SK-N-MC (cell line): ENCODE data around the gene ERVK3-1.
"Not testable (repeated sequence)": the region's sequence is repeated elsewhere in the genome, so short reads cannot be mapped to it uniquely, and the experiment has no call there.

Experiments
- DNase-seq: peaks from one replicate; pipeline ENCODE4 v3.0.0-alpha.2; 2011; ENCODE audit warnings: low read depth, low spot score
- H3K27ac ChIP-seq: fragments of 200-600 bp; sonication (generic); 2 replicates; pipeline ENCODE4 v1.5.1; 2016; ENCODE audit warnings: mixed run types
- H3K36me3 ChIP-seq: fragments of 200-600 bp; sonication (generic); 2 replicates; pipeline ENCODE4 v1.6.1; 2017; ENCODE audit warnings: antibody characterized with exemption, low read length, mixed read lengths; ENCODE audit not compliant: insufficient read depth
- H3K4me3 ChIP-seq: fragments of 200-600 bp; sonication (generic); 2 replicates; pipeline ENCODE4 v1.5.1; 2016
- H3K9ac ChIP-seq: fragments of 200-600 bp; sonication (generic); 2 replicates; pipeline ENCODE4 v1.8.0; 2017; ENCODE audit warnings: mixed run types, mixed read lengths; ENCODE audit not compliant: insufficient read length
- H3K9me3 ChIP-seq: fragments of 200-600 bp; sonication (generic); 2 replicates; pipeline ENCODE4 v1.6.1; 2017; ENCODE audit warnings: low read depth, mild to moderate bottlenecking, antibody characterized with exemption, low read length, moderate library complexity, mixed read lengths
- EZH2 ChIP-seq: fragments of 200-600 bp; sonication (generic); IDR thresholded peaks from one replicate; pipeline ENCODE4 v1.6.1; 2017; ENCODE audit warnings: antibody characterized with exemption
- FOXP2 ChIP-seq: optimal IDR thresholded peaks from 2 replicates; pipeline ENCODE3; 2011; ENCODE audit warnings: mild to moderate bottlenecking, moderate library complexity; ENCODE audit not compliant: insufficient read depth; ENCODE audit errors: extremely low read length, control extremely low read depth
- POLR2AphosphoS5 ChIP-seq: IDR thresholded peaks from 2 replicates; pipeline ENCODE4 v1.6.1; 2012; ENCODE audit warnings: mild to moderate bottlenecking, low read depth, low read length, borderline replicate concordance

Gene ERVK3-1, protein sequence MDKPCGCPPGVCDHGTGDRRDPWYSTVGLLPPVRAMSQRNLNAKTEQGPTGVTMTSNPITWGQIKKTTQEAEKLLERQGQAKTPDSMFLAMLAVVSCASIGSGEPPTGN

DNA sequence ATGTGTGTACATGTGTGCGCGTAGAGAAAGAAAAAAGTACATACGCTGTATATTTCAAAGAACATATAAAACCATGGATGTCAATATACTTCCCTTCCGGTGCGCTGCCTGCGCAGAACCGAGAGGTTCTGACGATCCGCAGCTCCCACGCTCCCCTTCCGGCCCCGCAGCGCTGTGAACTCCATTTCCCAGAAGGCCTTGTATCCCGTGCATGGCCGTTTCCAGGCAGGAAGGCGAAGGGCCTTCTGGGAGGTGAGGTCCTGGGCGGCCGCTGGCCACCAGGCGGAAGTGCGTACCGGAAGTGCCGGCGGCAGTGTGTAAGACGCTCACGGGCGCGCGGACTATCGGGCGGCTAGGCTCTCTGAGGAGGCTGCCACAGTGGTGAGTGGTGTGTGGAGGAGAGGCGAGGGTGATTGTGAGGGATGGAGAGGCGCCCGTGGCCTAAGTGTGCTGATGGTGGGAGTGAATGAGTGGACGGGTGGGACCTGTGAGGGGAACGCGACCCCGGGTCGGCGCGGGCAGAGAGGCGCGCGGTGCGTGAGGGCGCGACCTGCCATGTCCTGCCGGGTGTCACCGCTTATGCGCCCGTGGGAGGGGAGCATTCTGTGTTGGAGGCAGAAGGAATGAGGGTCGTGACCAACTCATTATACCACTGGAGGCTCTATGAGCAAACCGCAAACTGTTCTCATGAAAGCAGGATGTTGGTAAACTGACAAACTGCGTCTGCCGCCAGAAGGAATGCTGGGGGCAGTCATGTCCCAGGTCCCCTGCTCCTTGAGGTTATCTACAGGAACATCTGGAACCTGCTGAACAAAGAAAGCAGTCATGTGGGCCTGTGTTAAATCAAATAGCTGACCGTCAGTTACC, at the start of gene ERVK3-1:
TSS of gene ERVK3-1 (plus strand) at position 313 of the 867 bp plus-strand sequence. CDS start 6,792 bp downstream, outside the sequence.
- no peak for TF ChIP-seq FOXP2
- no peak for TF ChIP-seq EZH2
- TF ChIP-seq POLR2AphosphoS5: peak; percentile 94
- peak within 1 kb of the TSS; percentile 88 for H3K9ac ChIP-seq
- H3K4me3 ChIP-seq: peak within 1 kb of the TSS; percentile 97
- peak; percentile 78 for DNase-seq
- peak within 1 kb of the TSS; percentile 78 for H3K27ac ChIP-seq
- peaks cover 54% of the 10 kb centered on the region for H3K36me3 ChIP-seq
- no peaks in the 10 kb centered on the region for H3K9me3 ChIP-seq

DNA sequence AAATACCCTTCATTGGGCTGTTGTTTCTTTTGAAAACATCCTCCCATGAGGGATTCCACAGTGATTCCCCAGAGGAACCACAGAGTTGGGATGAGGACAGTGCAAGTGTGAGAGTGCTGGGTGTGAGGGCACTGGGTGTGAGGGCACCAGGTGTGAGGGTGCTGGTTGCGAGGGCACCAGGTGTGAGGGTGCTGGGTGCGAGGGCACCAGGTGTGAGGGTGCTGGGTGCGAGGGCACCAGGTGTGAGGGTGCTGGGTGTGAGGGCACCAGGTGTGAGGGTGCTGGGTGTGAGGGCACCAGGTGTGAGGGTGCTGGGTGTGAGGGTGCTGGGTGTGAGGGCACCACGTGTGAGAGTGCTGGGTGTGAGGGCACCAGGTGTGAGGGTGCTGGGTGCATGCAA, 46.9 kb upstream of the ERVK3-1 start:
- peaks cover 37% of the 10 kb centered on the region for H3K9me3 ChIP-seq
- peaks cover 16% of the 10 kb centered on the region for H3K36me3 ChIP-seq
- H3K27ac ChIP-seq, H3K9ac ChIP-seq, DNase-seq, H3K4me3 ChIP-seq: not testable (repeated sequence)

DNA sequence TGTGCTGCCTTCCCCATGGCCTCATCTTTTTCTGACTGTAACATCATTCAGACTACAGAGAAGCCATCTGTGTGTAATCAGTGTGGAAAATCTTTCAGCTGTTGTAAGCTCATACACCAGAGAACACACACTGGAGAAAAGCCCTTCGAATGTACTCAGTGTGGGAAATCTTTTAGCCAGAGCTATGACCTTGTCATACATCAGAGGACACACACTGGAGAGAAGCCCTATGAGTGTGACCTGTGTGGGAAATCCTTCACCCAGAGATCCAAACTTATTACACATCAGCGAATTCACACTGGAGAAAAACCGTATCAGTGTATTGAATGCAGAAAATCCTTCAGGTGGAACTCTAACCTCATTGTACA, 43.6 kb upstream of the ERVK3-1 start:
- no peak for DNase-seq
- Histone ChIP-seq H3K9me3 (peaks cover 35% of the 10 kb centered on the region), H3K27ac (no peak overlapping the region), H3K9ac (no peak overlapping the region), H3K36me3 (peaks cover 22% of the 10 kb centered on the region), H3K4me3 (no peak overlapping the region)
- TF ChIP-seq POLR2AphosphoS5 (0 out of 2 replicates have a peak, but pooled peaks have one; percentile 15), EZH2 (no peak), FOXP2 (no peak)

DNA sequence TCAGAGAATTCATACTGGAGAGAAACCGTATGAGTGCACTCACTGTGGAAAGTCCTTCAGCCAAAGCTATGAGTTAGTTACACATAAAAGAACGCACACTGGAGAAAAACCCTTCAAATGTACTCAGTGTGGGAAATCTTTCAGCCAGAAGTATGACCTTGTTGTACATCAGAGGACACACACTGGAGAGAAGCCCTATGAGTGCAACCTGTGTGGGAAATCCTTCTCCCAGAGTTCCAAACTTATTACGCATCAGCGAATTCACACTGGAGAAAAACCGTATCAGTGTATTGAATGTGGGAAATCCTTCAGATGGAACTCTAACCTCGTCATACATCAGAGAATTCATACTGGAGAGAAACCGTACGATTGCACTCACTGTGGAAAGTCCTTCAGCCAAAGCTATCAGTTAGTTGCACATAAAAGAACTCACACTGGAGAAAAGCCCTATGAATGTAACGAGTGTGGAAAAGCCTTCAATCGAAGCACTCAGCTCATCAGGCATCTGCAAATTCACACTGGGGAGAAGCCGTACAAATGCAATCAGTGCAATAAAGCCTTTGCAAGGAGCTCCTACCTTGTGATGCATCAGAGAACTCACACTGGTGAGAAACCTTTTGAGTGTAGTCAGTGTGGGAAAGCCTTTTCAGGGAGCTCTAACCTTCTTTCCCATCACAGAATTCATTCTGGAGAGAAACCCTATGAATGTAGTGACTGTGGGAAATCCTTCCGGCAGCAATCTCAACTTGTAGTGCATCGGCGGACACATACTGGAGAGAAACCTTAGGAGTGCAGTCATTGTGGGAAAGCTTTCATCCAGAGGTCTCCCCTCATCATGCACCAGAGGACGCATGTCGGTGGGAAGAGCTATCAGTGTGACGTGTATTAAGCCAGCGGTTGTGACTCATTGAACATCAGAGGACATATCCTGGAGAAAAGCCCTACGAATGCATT, 42.9 kb upstream of the ERVK3-1 start:
- peaks cover 39% of the 10 kb centered on the region for H3K9me3 ChIP-seq
- no peak overlapping the region for H3K27ac ChIP-seq
- H3K9ac ChIP-seq: no peak overlapping the region
- no peak for DNase-seq
- peaks cover 22% of the 10 kb centered on the region for H3K36me3 ChIP-seq
- TF ChIP-seq POLR2AphosphoS5 (no peak; the same call in 1 of the 2 replicates), FOXP2 (no peak), EZH2 (no peak)
- H3K4me3 ChIP-seq: no peak overlapping the region

DNA sequence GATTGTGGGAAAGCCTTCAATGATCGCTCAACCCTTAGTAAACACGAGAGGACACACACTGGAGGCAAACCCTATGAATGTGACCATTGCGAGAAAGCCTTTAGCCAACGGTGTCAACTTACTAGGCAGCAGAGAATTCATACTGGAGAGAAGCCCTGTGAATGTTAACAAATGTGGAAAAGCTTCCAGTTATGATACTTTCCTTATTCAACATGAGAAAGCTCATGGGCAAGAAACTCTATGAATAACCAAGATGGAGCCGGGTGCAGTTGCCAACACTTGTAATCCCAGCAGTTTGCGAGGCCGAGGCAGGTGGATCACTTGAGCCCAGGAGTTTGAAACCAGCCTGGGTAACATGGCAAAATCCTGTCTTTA, 42.3 kb upstream of the ERVK3-1 start:
- Histone ChIP-seq H3K36me3 (peaks cover 22% of the 10 kb centered on the region), H3K9me3 (peaks cover 37% of the 10 kb centered on the region), H3K4me3 (no peak overlapping the region), H3K27ac (no peak overlapping the region), H3K9ac (no peak overlapping the region)
- DNase-seq: no peak
- no peak for TF ChIP-seq FOXP2
- no peak for TF ChIP-seq EZH2
- TF ChIP-seq POLR2AphosphoS5: no peak

DNA sequence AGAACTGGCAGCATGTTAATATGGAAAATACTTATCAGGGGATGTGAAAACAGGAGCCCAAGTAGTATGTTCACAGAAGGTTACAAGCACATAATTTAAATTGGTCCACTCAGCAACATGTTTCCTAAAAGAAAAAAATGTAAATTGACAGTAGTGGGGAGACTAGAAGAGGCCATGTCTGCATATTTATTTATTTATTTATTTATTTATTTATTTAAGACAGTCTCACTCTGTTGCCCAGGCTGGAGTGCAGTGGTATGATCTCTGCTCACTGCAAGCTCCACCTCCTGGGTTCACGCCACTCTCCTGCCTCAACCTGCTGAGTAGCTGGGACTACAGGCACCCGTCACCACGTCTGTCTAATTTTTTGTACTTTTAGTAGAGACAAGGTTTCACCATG, 40.1 kb upstream of the ERVK3-1 start:
- H3K4me3 ChIP-seq: no peak overlapping the region
- no peak overlapping the region for H3K27ac ChIP-seq
- DNase-seq: no peak
- H3K9me3 ChIP-seq: peaks cover 37% of the 10 kb centered on the region
- peaks cover 22% of the 10 kb centered on the region for H3K36me3 ChIP-seq
- TF ChIP-seq EZH2 (no peak), FOXP2 (no peak), POLR2AphosphoS5 (no peak)
- H3K9ac ChIP-seq: no peak overlapping the region

DNA sequence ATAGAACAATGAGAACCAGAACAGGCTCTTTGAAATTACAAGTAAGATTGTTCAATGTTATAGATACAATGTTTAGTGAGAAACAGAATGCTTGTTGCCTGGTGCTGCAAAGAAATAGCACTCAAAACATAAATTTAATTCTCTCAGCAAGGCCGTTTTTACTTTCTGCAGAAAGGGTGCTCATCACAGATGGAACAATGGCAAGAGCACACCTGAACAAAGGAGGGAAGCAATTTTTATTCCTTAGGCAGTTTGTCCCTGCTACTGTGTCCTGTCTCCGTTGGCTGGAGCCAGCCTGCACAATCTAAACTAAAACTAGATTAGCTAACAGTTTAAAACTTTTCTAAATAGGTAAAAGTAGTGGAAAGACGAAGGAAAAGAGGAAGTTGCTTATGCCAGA, 36.8 kb upstream of the ERVK3-1 start:
- TF ChIP-seq EZH2 (no peak), POLR2AphosphoS5 (no peak), FOXP2 (no peak)
- Histone ChIP-seq H3K27ac (no peak overlapping the region), H3K4me3 (no peak overlapping the region), H3K9me3 (peaks cover 10% of the 10 kb centered on the region), H3K36me3 (peaks cover 10% of the 10 kb centered on the region; the same call in 1 of the 2 replicates), H3K9ac (no peak overlapping the region)
- no peak for DNase-seq

DNA sequence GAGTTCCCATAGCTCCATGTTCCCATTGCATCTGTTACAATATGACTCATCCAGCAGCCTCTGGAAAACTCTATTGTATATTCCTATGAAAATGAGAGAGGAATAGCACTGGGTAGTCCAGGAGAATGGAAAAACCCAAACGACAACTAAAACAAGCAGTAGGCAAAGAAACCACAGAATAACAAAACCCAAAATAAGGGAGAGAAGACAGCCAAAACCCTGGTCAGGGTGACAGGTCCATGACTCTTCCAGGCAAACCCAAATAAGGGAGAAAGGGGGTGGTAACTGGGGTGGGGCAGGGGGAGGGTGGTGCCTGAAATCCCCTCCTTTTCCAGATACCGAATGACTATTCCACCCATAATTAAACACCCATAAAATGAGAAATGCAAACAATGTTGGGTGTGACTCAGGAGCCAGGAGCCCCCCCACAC, 30.4 kb upstream of the ERVK3-1 start:
- H3K9me3 ChIP-seq: peaks cover 5% of the 10 kb centered on the region; the same call in 1 of the 2 replicates
- no peak overlapping the region for H3K4me3 ChIP-seq
- no peak for DNase-seq
- no peak overlapping the region for H3K9ac ChIP-seq
- TF ChIP-seq FOXP2: no peak
- no peak for TF ChIP-seq EZH2
- no peak for TF ChIP-seq POLR2AphosphoS5
- no peak overlapping the region for H3K27ac ChIP-seq
- peaks cover 36% of the 10 kb centered on the region for H3K36me3 ChIP-seq
